ENCODE results near the gene ZNF714.

Gene ZNF714

DNA sequence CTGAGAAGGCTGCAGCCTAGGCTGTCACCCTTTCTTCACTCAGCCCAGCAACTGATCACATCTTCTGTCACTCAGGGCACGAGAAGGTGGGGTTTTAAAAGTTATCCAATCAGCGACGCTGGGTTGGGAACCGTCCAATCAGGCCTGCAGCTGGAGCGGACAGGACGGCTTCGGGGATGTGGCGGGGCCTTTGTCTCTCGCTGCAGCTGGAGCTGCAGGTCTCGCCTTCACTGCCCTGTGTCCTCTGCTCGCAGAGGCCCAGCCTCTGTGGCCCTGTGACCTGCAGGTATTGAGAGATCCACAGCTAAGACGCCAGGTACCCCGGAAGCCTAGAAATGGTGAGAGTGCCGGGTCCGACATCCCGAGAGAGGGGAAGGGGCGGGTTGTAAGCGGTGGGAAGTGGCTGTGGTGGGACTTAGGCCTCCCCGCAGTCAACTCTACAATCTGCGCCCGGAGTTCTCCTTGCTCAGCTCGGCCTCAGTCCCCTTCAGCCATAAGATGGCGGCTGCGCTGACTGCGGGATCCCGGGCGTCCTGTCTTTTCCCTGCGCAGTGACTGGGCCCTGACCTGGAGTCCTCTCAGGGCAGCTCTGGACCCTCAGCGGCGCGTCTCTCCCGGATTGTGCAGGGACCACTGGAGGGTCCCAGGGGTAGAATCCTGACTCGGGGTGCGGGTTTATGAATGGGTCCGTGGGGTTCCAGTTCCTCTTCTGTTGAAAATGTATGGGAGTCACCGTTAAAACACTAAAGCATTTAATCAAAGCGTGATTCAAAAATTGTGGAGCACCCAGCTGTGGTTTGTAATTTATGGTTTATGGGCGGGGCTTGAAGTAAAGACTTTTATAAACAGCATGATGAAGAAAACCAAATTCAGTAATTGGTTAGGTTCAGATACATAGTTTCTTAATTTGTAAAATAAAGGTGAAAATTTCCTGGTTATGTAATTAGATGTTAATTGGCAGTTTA is at the start of gene ZNF714:
TSS of gene ZNF714 (plus strand) at position 193 of the 965 bp plus-strand sequence. CDS start 16,066 bp downstream, outside the sequence.
- DNase-seq = peak; percentile 99

DNA sequence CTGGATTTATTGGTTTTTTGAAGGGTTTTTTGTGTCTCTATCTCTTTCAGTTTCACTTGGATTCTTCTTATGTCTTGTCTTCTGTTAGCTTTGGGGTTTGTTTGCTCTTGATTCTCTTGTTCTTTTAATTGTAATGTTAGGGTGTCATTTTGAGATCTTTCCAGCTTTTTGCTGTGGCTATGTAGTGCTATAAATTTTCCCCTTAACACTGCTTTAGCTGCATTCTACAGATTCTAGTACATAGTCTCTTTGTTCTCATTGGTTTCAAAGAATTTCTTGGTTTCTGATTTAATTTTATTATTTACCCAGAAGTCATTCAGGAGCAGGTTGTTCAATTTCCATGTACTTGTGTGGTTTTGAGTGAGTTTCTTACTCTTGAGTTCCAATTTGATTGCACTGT is 37.0 kb upstream of the ZNF714 start:
- no peak for DNase-seq

DNA sequence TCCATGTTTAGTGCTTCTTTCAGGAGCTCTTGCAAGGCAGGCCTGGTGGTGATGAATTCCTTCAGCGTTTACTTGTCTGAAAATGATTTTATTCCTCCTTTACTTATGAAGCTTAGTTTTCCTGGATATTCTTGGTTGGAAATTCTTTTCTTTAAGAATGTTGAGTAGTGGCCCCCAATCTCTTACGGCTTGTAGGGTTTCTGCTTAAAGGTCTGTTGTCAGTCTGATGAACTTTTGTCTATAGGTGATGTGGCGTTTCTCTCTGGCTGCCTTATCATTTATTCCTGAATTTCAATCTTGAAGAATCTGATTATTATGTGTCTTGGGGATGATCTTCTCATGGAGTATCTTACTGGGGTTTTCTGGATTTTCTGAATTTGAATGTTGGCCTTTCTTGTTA is 35.5 kb upstream of the ZNF714 start:
- DNase-seq = no peak

DNA sequence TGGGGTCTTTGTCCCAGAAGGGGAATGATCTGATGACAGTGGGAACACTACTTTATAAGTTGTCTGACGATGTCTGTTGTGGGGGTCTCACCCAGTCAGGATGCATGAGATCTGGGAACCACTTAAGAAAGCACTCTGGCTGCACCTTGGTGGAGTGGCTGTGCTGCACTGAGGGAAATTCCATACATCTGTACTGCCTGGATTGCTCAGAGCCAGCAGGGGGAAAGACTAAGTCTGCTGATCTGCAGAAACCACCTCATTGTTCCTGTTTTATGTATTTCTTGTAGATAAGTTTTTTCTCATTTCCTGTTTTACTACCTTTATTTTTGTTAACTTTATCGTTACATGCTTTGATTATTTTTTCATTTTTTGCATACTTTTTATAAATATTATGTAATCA is 34.3 kb upstream of the ZNF714 start:
- DNase-seq = no peak

DNA sequence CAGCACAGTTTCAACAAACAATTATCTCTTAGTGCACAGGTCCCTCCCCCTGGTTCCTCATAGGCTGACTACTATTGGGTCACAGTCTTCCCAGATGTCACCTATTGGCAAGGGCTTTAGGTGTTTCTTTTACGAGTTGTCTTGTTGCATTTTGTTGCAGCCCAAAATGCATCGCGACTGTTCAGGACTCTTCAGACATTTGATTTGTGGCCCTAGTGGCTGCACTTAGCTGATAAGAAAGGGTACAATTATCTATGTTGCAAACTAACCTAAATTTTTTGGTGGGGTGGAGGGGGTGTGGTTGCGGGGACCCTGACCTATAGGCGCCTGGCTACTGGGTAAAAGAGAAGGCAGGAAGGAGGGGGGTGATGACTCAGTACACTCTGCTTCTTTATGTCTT is 29.1 kb upstream of the ZNF714 start:
- DNase-seq = no peak

DNA sequence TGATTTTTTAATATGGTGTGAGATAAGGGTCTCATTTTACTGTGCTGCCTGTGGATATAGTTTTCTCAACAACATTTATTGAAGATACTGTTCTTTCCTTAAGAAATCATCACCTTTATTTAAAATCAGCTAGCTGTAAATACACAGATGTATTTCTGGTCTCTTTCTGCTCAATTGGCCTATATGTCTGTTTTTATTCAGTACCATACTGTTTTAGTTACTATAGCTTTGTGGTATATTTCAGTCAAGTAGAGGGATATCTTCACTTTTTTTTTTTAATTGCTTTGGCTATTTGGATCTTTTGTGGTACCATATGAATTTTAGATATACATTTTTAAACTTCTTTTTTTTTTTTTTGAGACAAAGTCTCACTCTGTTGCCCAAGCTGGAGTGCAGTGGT is 16.7 kb upstream of the ZNF714 start:
- no peak for DNase-seq

DNA sequence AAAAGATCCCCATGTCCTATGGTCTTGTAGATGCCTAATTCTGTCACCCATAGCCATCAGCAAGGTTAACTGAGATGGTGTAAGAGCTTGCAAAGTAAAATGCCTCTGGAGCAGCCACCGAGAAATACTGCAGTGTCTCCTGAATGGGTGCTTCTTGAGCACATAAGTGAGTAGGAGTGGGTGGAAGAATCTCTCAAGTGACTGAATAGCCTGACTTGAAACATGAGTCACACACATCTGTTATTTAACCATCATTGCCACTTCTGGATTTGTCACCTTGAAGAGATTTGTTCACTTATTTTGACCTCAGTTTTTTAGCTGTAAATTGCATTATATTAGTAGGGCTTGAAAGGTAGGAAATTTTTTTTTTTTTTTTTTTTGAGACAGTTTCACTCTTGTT is 2.3 kb downstream of the ZNF714 start:
- no peak for DNase-seq

DNA sequence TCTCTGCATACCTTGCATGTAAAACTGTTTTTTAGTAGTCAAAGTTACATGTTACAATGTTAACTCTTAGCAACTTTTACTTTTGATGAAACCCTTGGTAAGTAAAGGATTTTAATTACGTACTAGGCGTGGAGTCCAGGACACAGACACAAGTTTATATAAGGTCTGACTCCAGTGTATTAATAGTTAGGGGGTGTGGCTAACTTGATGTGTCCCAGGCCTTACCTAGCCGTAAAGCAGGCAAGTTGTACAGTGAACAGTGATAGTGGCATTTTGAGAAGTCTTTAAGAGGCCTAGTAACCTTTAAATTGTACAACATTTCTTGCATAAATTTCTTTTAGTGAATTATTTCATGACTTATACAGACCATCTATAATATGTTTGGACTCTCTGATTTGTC is 5.9 kb downstream of the ZNF714 start:
- DNase-seq = no peak

DNA sequence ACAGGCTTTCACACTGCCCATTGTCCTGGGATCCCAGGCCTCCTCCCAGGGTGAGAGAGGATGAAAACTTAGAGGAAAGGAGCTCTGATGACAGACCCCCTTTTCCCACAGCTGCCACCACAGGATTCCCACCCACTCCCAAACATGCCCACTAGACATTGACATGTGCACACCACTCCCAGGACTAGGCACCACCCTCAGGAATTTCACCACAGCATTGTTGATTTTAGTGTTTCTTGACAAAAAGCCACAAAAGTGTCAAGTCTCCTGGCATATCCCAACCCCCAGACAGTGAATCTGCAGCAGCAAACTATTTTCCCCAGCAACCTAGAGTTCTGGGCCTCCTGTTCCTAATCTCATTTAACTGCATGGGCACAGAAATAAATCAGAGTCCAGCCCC is 10.1 kb downstream of the ZNF714 start:
- no peak for DNase-seq

DNA sequence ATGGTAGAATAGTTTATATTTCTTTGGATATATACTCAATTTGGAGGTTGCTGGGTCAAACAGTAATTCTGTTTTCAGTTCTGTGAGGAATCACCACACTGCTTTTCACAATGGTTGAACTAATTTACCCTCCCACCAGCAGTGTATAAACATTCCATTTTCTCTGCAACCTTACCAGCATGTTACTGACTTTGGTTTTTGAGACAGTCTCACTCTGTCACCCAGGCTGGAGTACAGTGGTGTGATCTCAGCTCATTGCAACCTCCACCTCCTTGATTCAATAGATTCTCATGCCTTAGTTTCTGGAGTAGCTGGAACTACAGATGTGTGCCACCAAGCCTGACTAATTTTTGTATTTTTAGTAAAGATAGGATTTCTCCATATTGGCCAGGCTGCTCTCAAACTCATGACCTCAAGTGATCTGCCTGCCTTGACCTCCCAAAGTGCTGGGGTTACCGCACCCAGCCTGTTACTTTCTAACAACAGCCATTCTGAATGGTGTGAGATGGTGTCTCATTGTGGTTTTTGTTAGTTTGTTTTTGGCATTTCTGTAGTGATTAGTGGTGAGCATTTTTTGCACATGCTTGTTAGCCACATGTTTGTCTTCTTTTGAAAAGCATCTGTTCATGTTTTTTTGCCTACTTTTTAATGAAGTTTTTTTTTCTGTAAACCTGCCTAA is 12.5 kb downstream of the ZNF714 start:
- no peak for DNase-seq

DNA sequence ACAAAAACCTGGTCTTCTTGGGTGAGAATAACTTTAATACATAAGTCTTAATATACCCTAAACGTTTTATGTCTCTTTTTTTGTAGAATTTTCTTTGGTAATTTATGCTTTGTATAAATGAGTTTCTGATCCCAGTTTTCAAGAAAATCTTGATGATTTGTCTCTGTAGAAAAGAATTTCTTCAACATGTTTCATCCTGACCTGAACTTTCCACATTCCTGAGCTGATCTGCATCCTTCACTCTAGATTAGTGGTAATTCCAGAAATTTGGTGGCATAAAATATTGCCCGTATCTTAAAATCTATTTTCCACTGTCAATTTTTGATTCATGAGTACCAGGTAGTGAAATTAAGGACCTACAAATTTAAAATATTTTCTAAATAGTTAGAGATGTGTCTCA is 16.3 kb downstream of the ZNF714 start:
- DNase-seq = no peak

DNA sequence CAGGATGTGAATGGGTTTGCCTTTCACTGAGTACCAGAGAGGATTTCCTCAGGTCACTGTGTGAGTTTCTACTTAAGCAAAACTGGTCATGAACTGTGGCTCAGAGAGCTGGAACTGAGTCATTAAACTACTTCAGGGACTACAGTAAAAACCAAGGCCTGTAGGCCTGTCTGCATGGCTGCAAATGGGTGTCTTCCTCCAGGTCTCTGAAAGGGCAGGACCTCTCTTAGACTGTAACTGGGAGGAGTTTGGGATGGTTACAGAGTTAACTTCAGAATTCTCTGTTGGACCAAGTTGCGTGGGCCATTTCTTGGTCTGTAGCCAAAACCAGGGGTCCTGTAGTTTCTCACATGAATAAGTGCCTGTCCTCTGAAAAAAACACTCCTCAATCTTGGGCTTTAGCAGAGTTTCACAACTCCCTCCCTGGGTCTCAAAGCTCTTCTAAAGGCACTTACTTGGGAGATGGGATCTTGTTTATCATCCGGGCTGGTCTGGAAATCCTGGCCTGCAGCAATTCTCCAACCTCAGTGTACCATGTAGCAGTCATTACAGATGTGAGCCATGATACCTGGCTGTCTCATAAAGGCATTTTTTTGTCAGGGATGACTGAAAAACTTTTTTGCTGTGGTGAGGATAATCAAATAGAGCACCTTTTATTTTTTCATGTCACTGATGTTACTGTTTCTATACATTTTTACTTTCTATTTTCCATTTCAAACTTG is 19.7 kb downstream of the ZNF714 start:
- DNase-seq = no peak

DNA sequence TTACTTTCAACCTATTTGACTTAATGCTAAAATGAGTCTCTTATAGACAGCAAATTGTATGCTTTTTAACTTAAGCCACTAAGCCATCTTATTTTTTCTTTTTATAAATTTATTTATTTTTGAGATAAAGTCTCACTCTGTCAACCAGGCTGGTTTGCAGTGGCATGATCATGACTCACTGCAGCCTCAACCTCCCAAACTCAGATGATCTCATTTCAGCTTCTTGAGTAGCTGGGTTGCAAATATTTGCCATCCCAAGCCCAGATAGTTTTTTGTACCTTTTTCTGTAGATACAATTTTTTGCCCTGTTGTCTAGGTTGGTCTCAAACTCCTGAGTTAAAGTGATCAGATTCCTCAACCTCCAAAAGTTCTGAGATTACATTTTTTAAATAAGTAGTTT is 27.1 kb downstream of the ZNF714 start:
- DNase-seq = no peak

DNA sequence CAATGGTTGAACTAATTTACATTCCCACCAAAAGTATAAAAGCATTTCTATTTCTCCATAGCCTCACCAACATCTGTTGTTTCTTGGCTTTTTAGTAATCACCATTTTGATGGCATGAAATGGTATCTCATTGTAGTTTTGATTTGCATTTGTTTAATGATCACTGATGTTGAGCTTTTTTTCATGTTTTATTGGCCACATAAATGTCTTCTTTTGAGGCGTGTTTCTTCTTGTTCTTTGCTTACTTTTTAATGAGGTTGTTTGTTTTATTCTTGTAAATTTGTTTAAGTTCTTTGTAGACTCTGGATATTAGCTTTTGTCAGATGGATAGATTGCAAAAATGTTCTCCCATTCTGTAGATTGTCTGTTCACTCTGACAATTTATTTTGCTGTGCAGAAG is 28.2 kb downstream of the ZNF714 start:
- no peak for DNase-seq

DNA sequence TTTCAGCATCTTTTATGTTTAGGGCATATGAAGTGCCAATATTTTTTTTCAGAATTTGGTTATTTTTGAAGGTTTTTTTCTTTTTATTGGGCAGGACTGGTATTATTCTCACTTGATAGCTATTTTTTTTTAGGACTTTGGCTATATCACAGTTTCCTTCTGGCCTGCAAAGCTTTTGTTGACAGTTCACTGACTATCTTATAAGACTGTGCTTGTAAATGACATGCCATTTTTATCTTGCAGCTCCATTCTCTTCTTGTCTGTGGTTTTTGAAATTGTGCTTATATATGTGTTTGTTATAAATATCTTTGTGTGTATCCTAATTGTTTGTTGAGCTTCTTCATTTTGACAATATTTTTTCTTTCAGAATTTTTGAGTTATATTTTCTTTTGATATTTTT is 33.4 kb downstream of the ZNF714 start:
- no peak for DNase-seq

DNA sequence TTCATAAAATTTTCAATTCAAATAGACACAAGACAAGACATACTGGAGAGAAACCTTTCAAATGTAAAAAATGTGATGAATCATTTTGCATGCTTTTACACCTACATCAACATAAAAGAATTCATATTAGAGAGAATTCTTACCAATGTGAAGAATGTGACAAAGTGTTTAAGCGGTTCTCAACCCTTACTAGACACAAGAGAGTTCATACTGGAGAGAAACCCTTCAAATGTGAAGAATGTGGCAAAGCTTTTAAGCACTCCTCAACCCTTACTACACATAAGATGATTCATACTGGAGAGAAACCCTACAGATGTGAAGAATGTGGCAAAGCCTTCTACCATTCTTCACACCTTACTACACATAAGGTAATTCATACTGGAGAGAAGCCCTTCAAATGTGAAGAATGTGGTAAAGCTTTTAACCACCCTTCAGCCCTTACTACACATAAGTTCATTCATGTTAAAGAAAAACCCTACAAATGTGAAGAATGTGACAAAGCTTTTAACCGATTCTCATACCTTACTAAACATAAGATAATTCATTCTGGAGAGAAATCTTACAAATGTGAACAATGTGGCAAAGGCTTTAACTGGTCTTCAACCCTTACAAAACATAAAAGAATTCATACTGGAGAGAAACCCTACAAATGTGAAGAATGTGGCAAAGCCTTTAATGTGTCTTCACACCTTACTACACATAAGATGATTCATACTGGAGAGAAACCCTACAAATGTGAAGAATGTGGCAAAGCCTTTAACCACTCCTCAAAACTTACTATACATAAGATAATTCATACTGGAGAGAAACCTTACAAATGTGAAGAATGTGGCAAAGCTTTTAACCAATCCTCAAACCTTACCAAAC is 35.3 kb downstream of the ZNF714 start:
- DNase-seq = no peak

DNA sequence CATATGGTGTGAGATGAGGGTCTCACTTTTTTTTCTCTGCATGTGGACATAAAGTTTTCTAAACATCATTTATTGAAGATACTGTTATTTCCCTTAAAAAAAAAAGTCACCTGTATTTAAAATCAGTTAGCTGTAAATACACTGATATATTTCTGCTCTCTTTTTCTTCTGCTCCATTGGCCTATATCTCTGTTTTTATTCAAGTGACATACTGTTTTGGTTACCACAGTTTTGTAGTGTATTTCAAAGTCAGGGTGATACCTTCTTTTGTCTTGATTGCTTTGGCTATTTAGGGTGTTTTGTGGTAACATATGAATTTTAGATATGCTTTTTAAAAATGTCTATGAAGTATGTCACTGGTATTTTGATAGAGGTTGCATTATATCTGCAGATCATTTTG is 44.1 kb downstream of the ZNF714 start:
- DNase-seq = no peak

DNA sequence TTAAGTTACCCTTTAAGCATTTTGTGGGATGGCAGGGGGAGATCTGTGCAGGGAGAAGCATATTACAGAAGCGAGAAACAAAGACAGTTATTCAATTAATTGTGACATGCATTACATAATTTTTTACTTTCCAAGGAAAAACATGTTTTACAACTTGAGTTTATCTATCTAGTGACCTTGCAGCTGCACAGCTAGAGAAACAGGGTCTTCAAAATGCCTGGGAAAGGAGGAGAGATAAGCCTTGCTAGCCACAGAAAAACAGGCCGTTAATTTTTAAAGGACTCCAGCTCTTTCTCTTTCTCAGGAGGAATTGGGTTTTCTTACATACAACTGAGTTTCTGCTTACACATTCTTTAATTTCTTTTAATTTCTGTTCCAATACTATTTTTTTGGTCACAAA is 45.0 kb downstream of the ZNF714 start:
- DNase-seq = no peak

DNA sequence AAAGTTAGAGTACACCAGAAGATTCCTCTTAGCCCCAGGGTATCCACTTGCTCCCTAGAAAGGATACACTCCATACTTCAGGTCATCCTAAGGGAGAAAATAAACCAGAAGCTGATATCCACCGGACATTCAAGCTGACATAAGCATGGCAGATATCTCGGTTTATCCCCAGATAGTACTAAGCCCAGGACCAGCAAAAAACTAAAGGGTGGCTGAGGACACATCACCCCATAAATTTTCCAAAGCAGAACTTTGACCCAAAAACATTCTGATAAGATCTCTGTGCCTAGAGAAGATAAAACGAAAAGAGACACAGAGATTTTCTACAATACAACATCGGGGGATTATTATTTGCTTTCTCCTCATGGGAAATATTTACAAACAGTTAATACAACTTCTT is 45.9 kb downstream of the ZNF714 start:
- no peak for DNase-seq

DNA sequence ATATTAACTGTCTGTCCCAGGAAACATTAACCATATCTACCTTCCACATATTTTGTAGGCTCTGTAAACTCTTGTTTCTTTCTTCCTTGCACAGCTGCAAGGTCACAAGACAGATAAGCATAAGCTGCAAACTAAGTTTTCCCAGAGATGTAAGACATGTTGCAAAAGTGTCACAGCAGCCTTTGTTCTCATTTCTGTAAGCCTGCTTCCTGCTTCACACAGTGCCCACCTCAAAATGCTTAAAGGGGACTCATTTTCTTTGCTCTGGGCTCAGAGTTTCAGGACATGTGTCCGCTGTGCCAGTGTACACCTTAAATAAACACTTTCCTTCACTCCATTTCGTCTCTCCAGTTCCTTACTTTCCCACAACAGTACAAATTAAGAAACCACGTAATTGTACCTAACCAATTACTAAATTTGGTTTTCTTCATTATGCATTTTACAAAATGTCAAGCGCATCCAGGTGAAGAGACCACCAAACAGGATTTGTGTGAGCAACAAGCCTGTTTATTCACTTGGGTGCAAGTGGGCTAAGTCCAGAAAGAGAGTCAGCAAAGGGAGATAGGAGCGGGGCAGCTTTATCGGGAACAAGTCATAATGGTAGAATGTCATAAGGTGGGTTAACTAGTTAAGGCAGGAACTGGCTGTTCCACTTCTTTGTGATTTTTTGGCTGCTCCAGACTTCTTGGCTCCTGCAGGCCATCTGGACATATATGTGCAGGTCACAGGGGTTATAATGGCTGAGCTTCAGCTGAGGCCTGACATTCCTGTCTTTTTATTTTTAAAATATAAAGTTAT is 47.1 kb downstream of the ZNF714 start:
- no peak for DNase-seq

DNA sequence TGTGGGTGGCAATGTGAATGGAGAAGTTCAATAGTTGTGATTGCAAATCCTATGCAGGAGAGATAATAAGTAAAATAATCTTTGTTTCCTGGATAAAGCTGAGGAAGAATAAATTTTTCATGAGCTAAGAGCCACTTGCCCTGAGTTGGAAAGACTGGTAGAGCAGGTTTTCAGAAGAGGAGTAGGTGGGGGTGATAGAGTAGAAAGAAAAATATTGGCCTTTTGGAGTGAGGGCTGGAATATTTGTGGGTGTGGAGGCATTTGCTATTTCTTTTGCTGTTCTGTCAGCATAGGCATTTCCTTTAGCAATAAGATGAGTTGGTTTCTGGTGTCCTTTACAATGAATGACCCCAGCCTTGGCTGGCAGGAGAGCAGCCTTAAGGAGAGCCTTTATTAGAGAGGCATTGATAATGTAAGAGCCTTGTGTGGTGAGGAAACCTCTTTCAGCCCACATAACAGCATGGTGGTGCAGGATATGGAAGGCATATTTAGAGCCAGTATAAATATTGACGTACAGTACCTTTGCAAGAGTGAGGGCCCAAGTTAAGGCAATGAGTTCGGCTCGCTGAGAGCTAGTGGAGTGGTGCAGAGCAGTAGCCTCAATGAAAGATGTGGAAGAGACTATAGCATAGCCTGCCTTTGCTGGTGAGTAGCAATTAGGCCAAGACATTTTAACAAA is 48.2 kb downstream of the ZNF714 start:
- no peak for DNase-seq

Data from NCI-H146 (cell line).